GM12878 (cell line): ENCODE results near the gene MYO1D. TPM values are rescaled to one million over a fixed set of nuclear protein-coding genes. Genes with fewer than 3 reads are reported as not detected.

Experiments
- ATAC-seq: fragments of 200-7000 bp; cut with Tn5 transposase; 3 replicates; pipeline ENCODE4 v1.9.1; 2020; ENCODE audit warnings: mild to moderate bottlenecking, moderate library complexity
- BruUV-seq: library from RNA; stranded (reverse); fragments of 400-500 nt; replicated peaks from 2 replicates; lab custom pipeline; 2021; lab: Mats Ljungman, UMichigan
- CTCF ChIA-PET: fragments of 300-600 bp; sonication (Branson Sonifier 250); formaldehyde crosslinking; extraction: SDS; loops from one replicate; lab custom pipeline; 2021; ENCODE audit warnings: inconsistent platforms; lab: Yijun Ruan, JAX
- POLR2A ChIA-PET: fragments of 350-600 bp; formaldehyde crosslinking; extraction: SDS; loops from one replicate; lab custom pipeline; 2021; ENCODE audit warnings: inconsistent platforms; lab: Charles Lee
- RAD21 ChIA-PET: fragments of 300-600 bp; sonication (Branson Sonifier 250); formaldehyde crosslinking; loops from one replicate; lab custom pipeline; 2023; ENCODE audit warnings: antibody characterized with exemption; ENCODE audit not compliant: unreplicated experiment; lab: Charles Lee
- SMC1A ChIA-PET: fragments of 300-600 bp; sonication (Branson Sonifier 250); formaldehyde crosslinking; loops from one replicate; lab custom pipeline; 2023; ENCODE audit not compliant: unreplicated experiment, uncharacterized antibody; lab: Charles Lee
- DNase-seq: peaks from one replicate; pipeline ENCODE4 v3.0.0-alpha.2; 2011; ENCODE audit warnings: low read depth, low spot score
- FAIRE-seq: peaks from 3 replicates; lab custom pipeline; 2011; peaks lifted over from hg19 to GRCh38; lab: Jason Lieb, UNC
- H2AFZ ChIP-seq: 2 replicates; pipeline ENCODE4 v1.6.0; 2011; ENCODE audit warnings: low read depth, low read length, control low read depth; ENCODE audit not compliant: control insufficient read depth
- H3K27ac ChIP-seq: 2 replicates; pipeline ENCODE4 v1.5.1; 2011; ENCODE audit warnings: control low read depth; ENCODE audit not compliant: control insufficient read depth, insufficient read depth
- H3K27me3 ChIP-seq, 2 experiments: replicated peaks in 1 of 2; 2 replicates each; pipeline versions ENCODE4 v1.6.0 to v1.6.1; 2011; ENCODE audit warnings: low read length in 1 of 2; ENCODE audit not compliant: control insufficient read depth in 2 of 2, insufficient read depth in 2 of 2
- H3K36me3 ChIP-seq, 2 experiments: 2 replicates each; pipeline ENCODE4 v1.5.1; 2011; ENCODE audit warnings: low read length in 1 of 2; ENCODE audit not compliant: control insufficient read depth in 2 of 2, insufficient read depth in 2 of 2
- H3K4me1 ChIP-seq: 2 replicates; pipeline ENCODE4 v1.6.1; 2011; ENCODE audit warnings: mild to moderate bottlenecking, low read length, moderate library complexity, mixed read lengths; ENCODE audit not compliant: control insufficient read depth, insufficient read depth
- H3K4me2 ChIP-seq: 2 replicates; pipeline ENCODE4 v1.6.0; 2011; ENCODE audit warnings: control low read depth; ENCODE audit not compliant: control insufficient read depth, insufficient read depth
- H3K4me3 ChIP-seq: fragments of 200-600 bp; sonication (generic); 2 replicates; pipeline ENCODE4 v1.5.1; 2016
- H3K79me2 ChIP-seq: 2 replicates; pipeline ENCODE4 v1.6.0; 2011; ENCODE audit warnings: low read length; ENCODE audit not compliant: control insufficient read depth, insufficient read depth
- H3K9ac ChIP-seq: 2 replicates; pipeline ENCODE4 v1.8.0; 2011; ENCODE audit warnings: low read length, control low read depth, mixed read lengths; ENCODE audit not compliant: control insufficient read depth, insufficient read depth
- H3K9me3 ChIP-seq: replicated peaks from 3 replicates; pipeline ENCODE4 v1.5.1; 2011; ENCODE audit warnings: mild to moderate bottlenecking, low read length; ENCODE audit not compliant: control insufficient read depth, insufficient read depth
- H4K20me1 ChIP-seq: 2 replicates; pipeline ENCODE4 v1.6.0; 2011; ENCODE audit not compliant: control insufficient read depth, insufficient read depth
- ASH2L ChIP-seq: fragments of 300-600, 200-600 bp; sonication (generic); IDR thresholded peaks from 2 replicates; pipeline ENCODE4 v1.6.1; 2017; ENCODE audit warnings: low read depth, mild to moderate bottlenecking, borderline replicate concordance
- EP300 ChIP-seq, 2 experiments: fragments of 150-350 bp in 1 of 2; IDR thresholded peaks; 2 replicates each; pipeline ENCODE4 v1.6.1; 2011 to 2012; ENCODE audit warnings: low read depth in 2 of 2, low read length in 2 of 2, borderline replicate concordance in 1 of 2, improper control_type of control experiment in 1 of 2, inconsistent platforms in 1 of 2; ENCODE audit not compliant: control insufficient read depth in 1 of 2
- JUND ChIP-seq: IDR thresholded peaks from 2 replicates; pipeline ENCODE4 v1.6.1; 2012; ENCODE audit warnings: low read depth, mild to moderate bottlenecking, low read length, improper control_type of control experiment, moderate library complexity
- MTA2 ChIP-seq: fragments of 450-650 bp; IDR thresholded peaks from 2 replicates; pipeline ENCODE4 v1.6.1; 2016; ENCODE audit warnings: low read depth, mild to moderate bottlenecking, moderate library complexity
- NBN ChIP-seq: fragments of 450-650 bp; IDR thresholded peaks from 2 replicates; pipeline ENCODE4 v1.6.1; 2016
- PAX5 ChIP-seq: IDR thresholded peaks from 2 replicates; pipeline ENCODE4 v1.6.1; 2011; ENCODE audit warnings: low read depth, low read length, borderline replicate concordance
- SMC3 ChIP-seq: IDR thresholded peaks from 2 replicates; pipeline ENCODE4 v1.6.1; 2011; ENCODE audit warnings: low read length, improper control_type of control experiment, borderline replicate concordance
- STAT3 ChIP-seq: IDR thresholded peaks from 2 replicates; pipeline ENCODE4 v1.6.1; 2011; ENCODE audit warnings: low read depth, low read length, improper control_type of control experiment
- in situ Hi-C: fragments of 300-500 bp; cut with MboI; formaldehyde crosslinking; loops from 9 replicates; pipeline ENCODE4 v1.14.3; 2018; ENCODE audit warnings: mixed read lengths
- intact Hi-C: fragments of 100-400 bp; cut with micrococcal nuclease; formaldehyde crosslinking; loops from one replicate; pipeline ENCODE4 v1.14.2; 2022; ENCODE audit not compliant: unreplicated experiment
- polyA plus RNA-seq, 11 experiments: library from polyadenylated mRNA; depleted of rRNA in 4 of 11; unstranded in 6 of 11; stranded (reverse) in 5 of 11; fragments of >200 nt; fragmentation: Nextera tagmentation in 4 of 11; fragmentation: Illumina TruSeq in 1 of 11; extraction: Ambion mirVana in 4 of 11; extraction: Trizol in 1 of 11; gene quantifications; 1 replicate in 1 of 11; 2 replicates in 10 of 11; pipeline versions ENCODE4 v1.2.1 to v1.2.3, GENCODE V29; 2011 to 2016; ENCODE audit warnings: inconsistent platforms in 2 of 11, missing spikeins in 2 of 11, low read depth in 1 of 11
- total RNA-seq, 4 experiments: library from RNA; depleted of rRNA in 3 of 4; stranded (reverse); fragments of >200 nt in 3 of 4; fragmentation: Illumina TruSeq in 1 of 4; extraction: Trizol in 1 of 4; gene quantifications; 2 replicates each; pipeline versions ENCODE4 v1.2.1 to v1.2.3, GENCODE V29; 2013 to 2021
- TF ChIP-seq, protein P1 (sequence below): fragments of 450-650 bp; IDR thresholded peaks from 2 replicates; pipeline ENCODE4 v1.6.1; 2017; ENCODE audit warnings: borderline replicate concordance
- TF ChIP-seq, protein P2 (sequence below): fragments of 450-650 bp; IDR thresholded peaks from 2 replicates; pipeline ENCODE4 v1.6.1; 2017; ENCODE audit warnings: mild to moderate bottlenecking, moderate library complexity
- TF ChIP-seq, protein P3 (sequence below): IDR thresholded peaks from 2 replicates; pipeline ENCODE4 v1.6.1; 2011; ENCODE audit warnings: low read depth, low read length, improper control_type of control experiment, borderline replicate concordance

Gene MYO1D
- total and polyA plus RNA-seq, 10 of the 15 experiments (the other 5 are each of a cell fraction or from before 2014, with no cell fraction given) = 1.8 to 37.7 (median 25.4) TPM

DNA sequence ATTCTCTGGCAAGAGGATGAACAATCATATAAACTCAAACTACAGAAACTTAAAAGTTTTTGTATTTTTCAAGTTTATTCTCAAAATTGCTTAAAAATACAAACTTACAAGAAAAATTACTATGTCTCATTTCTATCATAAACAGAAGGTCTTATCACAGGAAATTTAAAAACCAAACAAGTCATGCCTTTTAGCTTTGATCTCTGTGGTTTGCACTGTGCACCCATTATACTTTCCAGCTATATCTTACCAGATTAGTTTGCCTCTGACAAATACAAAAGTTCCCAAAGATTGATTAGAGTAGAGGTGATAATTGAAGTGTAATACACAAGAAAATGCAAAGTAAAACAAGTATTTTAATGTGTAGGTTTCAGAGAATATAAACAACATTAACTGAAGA lies 117.4 kb downstream of the MYO1D start:
- no peaks in the 10 kb centered on the region for H3K36me3 ChIP-seq
- H3K27me3 ChIP-seq = no peaks in the 10 kb centered on the region
- no peaks in the 10 kb centered on the region for H3K79me2 ChIP-seq
- H3K9ac ChIP-seq = no peak overlapping the region
- no TSS peak for BruUV-seq
- H3K4me3 ChIP-seq = no peak overlapping the region
- in situ Hi-C loops (no loop called here), intact Hi-C loops (loop anchor here (5.0 kb wide), 1 partner anchor 297 kb away; no protein-coding TSS in a partner anchor)
- ATAC-seq (no peak), DNase-seq (no peak), FAIRE-seq (no peak)
- no peaks in the 10 kb centered on the region for H3K4me1 ChIP-seq
- SMC1A ChIA-PET = interaction anchor here (0.7 to 1.5 kb wide), 4 partner anchors 116 to 276 kb away, joined by 3 to 4 read pairs (median 3); no protein-coding TSS in a partner anchor
- CTCF ChIA-PET = interaction anchor here (0.7 to 2.0 kb wide), 6 partner anchors 9 to 298 kb away, joined by 3 to 8 read pairs (median 4); no protein-coding TSS in a partner anchor
- RAD21 ChIA-PET = interaction anchor here (0.8 to 1.5 kb wide), 2 partner anchors 118 to 276 kb away, joined by 3 to 5 read pairs; no protein-coding TSS in a partner anchor
- POLR2A ChIA-PET = no interaction called here
- H3K4me2 ChIP-seq = no peak overlapping the region
- no peaks in the 10 kb centered on the region for H4K20me1 ChIP-seq
- no peak for TF ChIP-seq ASH2L
- TF ChIP-seq JUND = no peak
- TF ChIP-seq, protein P1, sequence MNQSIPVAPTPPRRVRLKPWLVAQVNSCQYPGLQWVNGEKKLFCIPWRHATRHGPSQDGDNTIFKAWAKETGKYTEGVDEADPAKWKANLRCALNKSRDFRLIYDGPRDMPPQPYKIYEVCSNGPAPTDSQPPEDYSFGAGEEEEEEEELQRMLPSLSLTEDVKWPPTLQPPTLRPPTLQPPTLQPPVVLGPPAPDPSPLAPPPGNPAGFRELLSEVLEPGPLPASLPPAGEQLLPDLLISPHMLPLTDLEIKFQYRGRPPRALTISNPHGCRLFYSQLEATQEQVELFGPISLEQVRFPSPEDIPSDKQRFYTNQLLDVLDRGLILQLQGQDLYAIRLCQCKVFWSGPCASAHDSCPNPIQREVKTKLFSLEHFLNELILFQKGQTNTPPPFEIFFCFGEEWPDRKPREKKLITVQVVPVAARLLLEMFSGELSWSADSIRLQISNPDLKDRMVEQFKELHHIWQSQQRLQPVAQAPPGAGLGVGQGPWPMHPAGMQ = no peak
- no peak for TF ChIP-seq MTA2
- TF ChIP-seq, protein P2, sequence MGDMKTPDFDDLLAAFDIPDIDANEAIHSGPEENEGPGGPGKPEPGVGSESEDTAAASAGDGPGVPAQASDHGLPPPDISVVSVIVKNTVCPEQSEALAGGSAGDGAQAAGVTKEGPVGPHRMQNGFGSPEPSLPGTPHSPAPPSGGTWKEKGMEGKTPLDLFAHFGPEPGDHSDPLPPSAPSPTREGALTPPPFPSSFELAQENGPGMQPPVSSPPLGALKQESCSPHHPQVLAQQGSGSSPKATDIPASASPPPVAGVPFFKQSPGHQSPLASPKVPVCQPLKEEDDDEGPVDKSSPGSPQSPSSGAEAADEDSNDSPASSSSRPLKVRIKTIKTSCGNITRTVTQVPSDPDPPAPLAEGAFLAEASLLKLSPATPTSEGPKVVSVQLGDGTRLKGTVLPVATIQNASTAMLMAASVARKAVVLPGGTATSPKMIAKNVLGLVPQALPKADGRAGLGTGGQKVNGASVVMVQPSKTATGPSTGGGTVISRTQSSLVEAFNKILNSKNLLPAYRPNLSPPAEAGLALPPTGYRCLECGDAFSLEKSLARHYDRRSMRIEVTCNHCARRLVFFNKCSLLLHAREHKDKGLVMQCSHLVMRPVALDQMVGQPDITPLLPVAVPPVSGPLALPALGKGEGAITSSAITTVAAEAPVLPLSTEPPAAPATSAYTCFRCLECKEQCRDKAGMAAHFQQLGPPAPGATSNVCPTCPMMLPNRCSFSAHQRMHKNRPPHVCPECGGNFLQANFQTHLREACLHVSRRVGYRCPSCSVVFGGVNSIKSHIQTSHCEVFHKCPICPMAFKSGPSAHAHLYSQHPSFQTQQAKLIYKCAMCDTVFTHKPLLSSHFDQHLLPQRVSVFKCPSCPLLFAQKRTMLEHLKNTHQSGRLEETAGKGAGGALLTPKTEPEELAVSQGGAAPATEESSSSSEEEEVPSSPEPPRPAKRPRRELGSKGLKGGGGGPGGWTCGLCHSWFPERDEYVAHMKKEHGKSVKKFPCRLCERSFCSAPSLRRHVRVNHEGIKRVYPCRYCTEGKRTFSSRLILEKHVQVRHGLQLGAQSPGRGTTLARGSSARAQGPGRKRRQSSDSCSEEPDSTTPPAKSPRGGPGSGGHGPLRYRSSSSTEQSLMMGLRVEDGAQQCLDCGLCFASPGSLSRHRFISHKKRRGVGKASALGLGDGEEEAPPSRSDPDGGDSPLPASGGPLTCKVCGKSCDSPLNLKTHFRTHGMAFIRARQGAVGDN = no peak
- TF ChIP-seq STAT3 = no peak
- TF ChIP-seq PAX5 = no peak
- TF ChIP-seq, protein P3, sequence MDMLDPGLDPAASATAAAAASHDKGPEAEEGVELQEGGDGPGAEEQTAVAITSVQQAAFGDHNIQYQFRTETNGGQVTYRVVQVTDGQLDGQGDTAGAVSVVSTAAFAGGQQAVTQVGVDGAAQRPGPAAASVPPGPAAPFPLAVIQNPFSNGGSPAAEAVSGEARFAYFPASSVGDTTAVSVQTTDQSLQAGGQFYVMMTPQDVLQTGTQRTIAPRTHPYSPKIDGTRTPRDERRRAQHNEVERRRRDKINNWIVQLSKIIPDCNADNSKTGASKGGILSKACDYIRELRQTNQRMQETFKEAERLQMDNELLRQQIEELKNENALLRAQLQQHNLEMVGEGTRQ = no peak
- no peak for TF ChIP-seq SMC3
- TF ChIP-seq EP300 (IDR thresholded peaks at IDR 0.05; ENCODE audit: borderline replicate concordance in 1 of 2, control insufficient read depth in 1 of 2, low read depth in 2 of 2, low read length in 2 of 2) = no peak
- TF ChIP-seq NBN = no peak
- H3K9me3 ChIP-seq = no peaks in the 10 kb centered on the region
- H3K27ac ChIP-seq = no peak overlapping the region
- no peak overlapping the region for H2AFZ ChIP-seq
